ENCODE results near the gene PPIL6.

Gene PPIL6

GRCh38 chr6:109358204-109358603 is 82.2 kb downstream of the PPIL6 start:
- no peaks in the 10 kb centered on the region for H3K27me3 ChIP-seq
- H3K4me1 ChIP-seq = no peaks in the 10 kb centered on the region
- intact Hi-C loops (cut with DNase I; ENCODE audit: low total_unique reads) = no loop called here
- H3K4me3 ChIP-seq = no peak overlapping the region
- TF ChIP-seq, protein P1, sequence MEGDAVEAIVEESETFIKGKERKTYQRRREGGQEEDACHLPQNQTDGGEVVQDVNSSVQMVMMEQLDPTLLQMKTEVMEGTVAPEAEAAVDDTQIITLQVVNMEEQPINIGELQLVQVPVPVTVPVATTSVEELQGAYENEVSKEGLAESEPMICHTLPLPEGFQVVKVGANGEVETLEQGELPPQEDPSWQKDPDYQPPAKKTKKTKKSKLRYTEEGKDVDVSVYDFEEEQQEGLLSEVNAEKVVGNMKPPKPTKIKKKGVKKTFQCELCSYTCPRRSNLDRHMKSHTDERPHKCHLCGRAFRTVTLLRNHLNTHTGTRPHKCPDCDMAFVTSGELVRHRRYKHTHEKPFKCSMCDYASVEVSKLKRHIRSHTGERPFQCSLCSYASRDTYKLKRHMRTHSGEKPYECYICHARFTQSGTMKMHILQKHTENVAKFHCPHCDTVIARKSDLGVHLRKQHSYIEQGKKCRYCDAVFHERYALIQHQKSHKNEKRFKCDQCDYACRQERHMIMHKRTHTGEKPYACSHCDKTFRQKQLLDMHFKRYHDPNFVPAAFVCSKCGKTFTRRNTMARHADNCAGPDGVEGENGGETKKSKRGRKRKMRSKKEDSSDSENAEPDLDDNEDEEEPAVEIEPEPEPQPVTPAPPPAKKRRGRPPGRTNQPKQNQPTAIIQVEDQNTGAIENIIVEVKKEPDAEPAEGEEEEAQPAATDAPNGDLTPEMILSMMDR (IDR thresholded peaks at IDR 0.05) = no peak
- no peaks in the 10 kb centered on the region for H3K9me3 ChIP-seq
- H3K36me3 ChIP-seq = peaks cover 56 to 86% (median 82%) of the 10 kb centered on the region in 3 donors
- no peak for DNase-seq
- no peak overlapping the region for H3K27ac ChIP-seq

GRCh38 chr6:109356237-109356636 is 84.2 kb downstream of the PPIL6 start:
- no peak overlapping the region for H3K27ac ChIP-seq
- peaks cover 0 to 8% (median 0%) of the 10 kb centered on the region in 4 donors for H3K4me1 ChIP-seq
- H3K9me3 ChIP-seq = no peaks in the 10 kb centered on the region
- no peak for DNase-seq
- H3K4me3 ChIP-seq = no peak overlapping the region
- TF ChIP-seq, protein P1 (IDR thresholded peaks at IDR 0.05) = no peak
- H3K27me3 ChIP-seq = no peaks in the 10 kb centered on the region
- H3K36me3 ChIP-seq = peaks cover 42 to 73% (median 66%) of the 10 kb centered on the region in 3 donors
- intact Hi-C loops (cut with DNase I; ENCODE audit: low total_unique reads) = no loop called here

- intact Hi-C loops (cut with DNase I; ENCODE audit: low total_unique reads) = no loop called here
- peak in 1 of 2 donors; percentile 30 for DNase-seq
- Histone ChIP-seq H3K27ac (no peak overlapping the region), H3K4me1 (peaks cover 0 to 19% (median 13%) of the 10 kb centered on the region in 4 donors), H3K27me3 (no peaks in the 10 kb centered on the region), H3K4me3 (no peak overlapping the region), H3K36me3 (peaks cover 19 to 34% (median 22%) of the 10 kb centered on the region in 3 donors), H3K9me3 (no peaks in the 10 kb centered on the region)
- TF ChIP-seq, protein P1 (IDR thresholded peaks at IDR 0.05) = no peak
These were observed 88.9 kb downstream of the PPIL6 start for GRCh38 chr6:109351231-109352130.

DNA sequence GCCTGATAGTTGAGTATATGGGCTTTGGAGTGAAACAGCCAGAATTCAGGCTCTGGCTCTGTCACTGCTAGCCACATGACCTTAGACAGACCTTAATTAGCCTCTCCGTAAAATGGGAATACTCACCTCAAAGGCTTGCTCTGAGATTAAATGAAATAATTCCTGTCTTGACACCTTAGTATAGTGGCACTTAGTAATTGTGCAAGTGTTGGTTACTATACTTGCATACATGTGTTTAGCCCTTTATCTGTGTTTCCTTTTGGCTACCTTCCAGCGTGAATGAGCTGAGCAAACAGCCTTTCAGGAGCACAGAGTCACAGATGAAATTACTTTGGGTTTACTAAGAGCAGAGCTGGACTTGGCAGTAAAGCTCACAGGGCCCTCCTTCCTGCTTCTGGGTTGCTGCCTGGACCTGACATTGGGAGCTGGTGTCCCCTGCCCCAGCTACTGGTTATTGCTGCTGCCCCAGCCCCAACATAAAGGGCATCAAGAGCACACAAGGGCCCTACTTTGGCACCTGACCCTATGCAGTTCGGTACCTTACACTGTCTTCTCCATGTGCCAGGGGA is 90.9 kb downstream of the PPIL6 start:
- Histone ChIP-seq H3K27me3 (no peaks in the 10 kb centered on the region), H3K4me3 (no peak overlapping the region), H3K9me3 (no peaks in the 10 kb centered on the region), H3K36me3 (peaks cover 2 to 15% (median 7%) of the 10 kb centered on the region in 3 donors), H3K27ac (peak overlapping the region in 1 of 2 donors; percentile 6), H3K4me1 (peaks cover 0 to 19% (median 13%) of the 10 kb centered on the region in 4 donors)
- no peak for DNase-seq
- intact Hi-C loops (cut with DNase I; ENCODE audit: low total_unique reads) = no loop called here
- TF ChIP-seq, protein P1 (IDR thresholded peaks at IDR 0.05) = no peak

DNA sequence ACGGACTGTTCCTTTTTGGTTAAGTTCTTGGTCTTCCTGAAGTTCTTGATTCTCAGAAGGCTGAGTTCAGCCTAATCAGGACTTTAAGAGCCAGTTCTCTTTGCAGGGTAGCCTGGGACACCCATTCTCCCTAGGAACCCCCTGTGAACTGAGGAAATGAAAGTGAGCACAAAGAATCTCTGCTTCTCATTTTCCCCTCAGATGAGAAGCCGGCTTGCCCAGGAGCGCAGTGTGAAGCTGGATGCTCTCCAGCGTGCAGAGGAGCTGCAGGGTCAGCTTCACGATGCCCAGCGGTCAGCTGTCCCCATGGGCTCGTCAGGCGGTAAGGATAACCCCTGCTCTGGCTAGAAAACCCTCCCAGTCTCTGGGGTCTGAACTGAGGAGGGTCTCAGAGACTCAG is 92.2 kb downstream of the PPIL6 start:
- Histone ChIP-seq H3K27me3 (no peaks in the 10 kb centered on the region), H3K36me3 (peaks cover 0 to 2% (median 1%) of the 10 kb centered on the region in 3 donors), H3K4me3 (no peak overlapping the region), H3K9me3 (no peaks in the 10 kb centered on the region), H3K4me1 (peaks cover 0 to 19% (median 13%) of the 10 kb centered on the region in 4 donors), H3K27ac (no peak overlapping the region)
- intact Hi-C loops (cut with DNase I; ENCODE audit: low total_unique reads) = no loop called here
- peak in 1 of 2 donors; percentile 33 for DNase-seq
- TF ChIP-seq, protein P1 (IDR thresholded peaks at IDR 0.05) = no peak

All from tibial artery (tissue), 4 donors.